GM12864 (cell line): ENCODE results near the gene HYAL2.

ENCODE experiments used
- DNase-seq: peaks from one replicate; pipeline ENCODE4 v3.0.0-alpha.2; 2011; ENCODE audit warnings: low read depth
- H3K4me3 ChIP-seq: 2 replicates; pipeline ENCODE4 v1.5.1; 2011; ENCODE audit warnings: mild to moderate bottlenecking, low read depth, low read length, control low read depth
- TF ChIP-seq, protein P1 (sequence below): IDR thresholded peaks from 2 replicates; pipeline ENCODE4 v1.5.1; 2011; ENCODE audit warnings: low read depth, mild to moderate bottlenecking, moderate library complexity, low read length, control low read depth, inconsistent platforms; ENCODE audit errors: missing control alignments

The HYAL2 gene

DNA sequence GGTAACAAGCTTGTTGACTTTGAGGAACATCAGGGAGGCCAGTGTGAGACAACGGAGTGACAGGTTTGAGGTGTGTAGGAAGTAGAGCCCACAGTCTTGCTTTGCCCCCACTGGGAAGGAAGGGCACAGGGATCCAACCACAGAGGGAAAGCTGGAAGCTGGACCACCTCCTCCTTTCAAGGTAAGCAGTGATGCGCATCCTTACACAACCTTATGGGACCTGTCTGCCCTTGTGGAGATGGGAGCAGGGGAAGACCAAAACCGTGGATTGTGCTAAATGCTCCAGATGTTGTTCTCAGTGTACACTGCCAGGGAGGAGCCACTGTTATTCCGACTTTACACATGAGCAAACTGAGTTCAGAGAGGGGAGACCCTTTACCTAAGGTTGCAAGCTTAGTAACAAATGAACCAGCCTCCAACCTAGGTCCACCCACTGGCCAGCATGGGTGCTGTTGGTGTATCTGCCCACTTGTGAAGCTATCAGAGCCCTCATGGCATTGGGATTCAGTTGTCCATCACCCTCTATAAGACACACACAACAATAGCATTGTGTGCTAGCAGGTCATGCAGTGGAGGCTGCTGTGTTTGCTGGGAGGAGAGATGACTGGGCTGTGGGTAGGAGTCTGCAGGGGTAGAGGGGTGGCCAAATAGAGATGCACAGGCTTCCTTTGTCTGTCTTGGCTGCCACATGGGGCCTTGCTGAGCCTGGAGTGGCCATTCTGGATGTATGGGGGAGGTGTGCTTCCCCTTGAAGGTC is 44.2 kb downstream of the HYAL2 start:
- DNase-seq = no peak
- TF ChIP-seq, protein P1, sequence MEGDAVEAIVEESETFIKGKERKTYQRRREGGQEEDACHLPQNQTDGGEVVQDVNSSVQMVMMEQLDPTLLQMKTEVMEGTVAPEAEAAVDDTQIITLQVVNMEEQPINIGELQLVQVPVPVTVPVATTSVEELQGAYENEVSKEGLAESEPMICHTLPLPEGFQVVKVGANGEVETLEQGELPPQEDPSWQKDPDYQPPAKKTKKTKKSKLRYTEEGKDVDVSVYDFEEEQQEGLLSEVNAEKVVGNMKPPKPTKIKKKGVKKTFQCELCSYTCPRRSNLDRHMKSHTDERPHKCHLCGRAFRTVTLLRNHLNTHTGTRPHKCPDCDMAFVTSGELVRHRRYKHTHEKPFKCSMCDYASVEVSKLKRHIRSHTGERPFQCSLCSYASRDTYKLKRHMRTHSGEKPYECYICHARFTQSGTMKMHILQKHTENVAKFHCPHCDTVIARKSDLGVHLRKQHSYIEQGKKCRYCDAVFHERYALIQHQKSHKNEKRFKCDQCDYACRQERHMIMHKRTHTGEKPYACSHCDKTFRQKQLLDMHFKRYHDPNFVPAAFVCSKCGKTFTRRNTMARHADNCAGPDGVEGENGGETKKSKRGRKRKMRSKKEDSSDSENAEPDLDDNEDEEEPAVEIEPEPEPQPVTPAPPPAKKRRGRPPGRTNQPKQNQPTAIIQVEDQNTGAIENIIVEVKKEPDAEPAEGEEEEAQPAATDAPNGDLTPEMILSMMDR = no peak
- no peak overlapping the region for H3K4me3 ChIP-seq

- H3K4me3 ChIP-seq = no peak overlapping the region
- TF ChIP-seq, protein P1 = no peak
- DNase-seq = no peak
These were observed 45.8 kb downstream of the HYAL2 start for GRCh38 chr3:50276762-50277101.

DNA sequence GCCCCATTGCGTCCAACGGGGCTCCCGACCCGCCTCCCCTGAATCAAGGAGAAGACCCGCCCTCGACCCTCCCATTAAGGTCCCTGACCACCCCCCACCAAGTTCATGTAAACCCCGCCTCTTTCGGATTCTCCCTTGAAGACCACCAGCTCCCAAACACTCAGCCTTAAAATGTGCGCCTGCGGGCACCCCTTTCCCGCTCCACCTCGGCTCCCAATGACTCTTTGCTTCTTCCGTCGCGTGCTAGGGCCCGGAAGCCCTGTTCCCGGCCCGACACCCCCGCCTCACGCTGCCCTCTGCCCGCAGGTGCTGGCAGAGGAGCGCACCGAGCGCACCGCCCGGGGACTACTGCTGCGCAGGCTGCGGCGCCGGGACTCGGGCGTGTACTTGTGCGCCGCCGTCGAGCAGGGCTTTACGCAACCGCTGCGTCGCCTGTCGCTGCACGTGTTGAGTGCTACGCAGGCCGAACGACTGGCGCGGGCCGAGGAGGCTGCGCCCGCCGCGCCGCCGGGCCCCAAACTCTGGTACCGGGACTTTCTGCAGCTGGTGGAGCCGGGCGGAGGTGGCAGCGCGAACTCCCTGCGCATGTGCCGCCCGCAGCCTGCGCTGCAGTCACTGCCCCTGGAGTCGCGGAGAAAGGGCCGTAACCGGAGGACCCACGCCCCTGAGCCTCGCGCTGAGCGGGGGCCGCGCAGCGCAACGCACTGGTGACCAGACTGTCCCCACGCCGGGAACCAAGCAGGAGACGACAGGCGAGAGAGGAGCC is 46.4 kb downstream of the HYAL2 start:
- DNase-seq = no peak

DNA sequence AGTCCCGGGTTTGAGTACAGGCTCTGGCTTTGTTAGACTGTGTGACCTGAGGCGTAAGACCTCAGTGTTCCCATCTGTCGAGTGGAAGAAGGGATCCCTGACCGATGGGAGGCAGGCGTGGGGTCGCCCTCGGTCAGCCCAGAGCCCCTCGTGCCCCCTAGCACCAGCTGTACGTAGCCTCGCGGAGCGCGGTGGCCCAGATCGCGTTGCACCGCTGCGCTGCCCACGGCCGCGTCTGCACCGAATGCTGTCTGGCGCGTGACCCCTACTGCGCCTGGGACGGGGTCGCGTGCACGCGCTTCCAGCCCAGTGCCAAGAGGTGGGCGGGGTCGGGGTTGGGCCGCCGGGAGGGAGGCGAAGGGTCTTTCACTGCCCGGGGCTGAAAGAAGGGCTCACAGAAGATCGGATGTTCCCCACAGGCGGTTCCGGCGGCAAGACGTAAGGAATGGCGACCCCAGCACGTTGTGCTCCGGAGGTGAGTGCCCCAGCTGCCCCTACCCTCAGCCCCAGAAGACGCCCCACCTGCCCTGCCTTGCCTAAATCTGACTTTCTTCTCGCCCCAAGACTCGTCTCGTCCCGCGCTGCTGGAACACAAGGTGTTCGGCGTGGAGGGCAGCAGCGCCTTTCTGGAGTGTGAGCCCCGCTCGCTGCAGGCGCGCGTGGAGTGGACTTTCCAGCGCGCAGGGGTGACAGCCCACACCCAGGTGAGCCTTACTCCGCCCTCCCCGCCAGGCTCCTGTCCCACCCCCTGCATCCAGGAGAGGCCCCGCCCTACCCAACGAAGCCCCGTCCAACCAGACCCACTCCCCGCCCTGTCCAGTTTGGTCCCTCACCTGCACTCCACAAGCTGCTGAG is 47.2 kb downstream of the HYAL2 start:
- TF ChIP-seq, protein P1 = no peak

More for the DNA sequence above, 46.4 kb downstream of the HYAL2 start:
- no peak overlapping the region for H3K4me3 ChIP-seq
- TF ChIP-seq, protein P1 = no peak

DNA sequence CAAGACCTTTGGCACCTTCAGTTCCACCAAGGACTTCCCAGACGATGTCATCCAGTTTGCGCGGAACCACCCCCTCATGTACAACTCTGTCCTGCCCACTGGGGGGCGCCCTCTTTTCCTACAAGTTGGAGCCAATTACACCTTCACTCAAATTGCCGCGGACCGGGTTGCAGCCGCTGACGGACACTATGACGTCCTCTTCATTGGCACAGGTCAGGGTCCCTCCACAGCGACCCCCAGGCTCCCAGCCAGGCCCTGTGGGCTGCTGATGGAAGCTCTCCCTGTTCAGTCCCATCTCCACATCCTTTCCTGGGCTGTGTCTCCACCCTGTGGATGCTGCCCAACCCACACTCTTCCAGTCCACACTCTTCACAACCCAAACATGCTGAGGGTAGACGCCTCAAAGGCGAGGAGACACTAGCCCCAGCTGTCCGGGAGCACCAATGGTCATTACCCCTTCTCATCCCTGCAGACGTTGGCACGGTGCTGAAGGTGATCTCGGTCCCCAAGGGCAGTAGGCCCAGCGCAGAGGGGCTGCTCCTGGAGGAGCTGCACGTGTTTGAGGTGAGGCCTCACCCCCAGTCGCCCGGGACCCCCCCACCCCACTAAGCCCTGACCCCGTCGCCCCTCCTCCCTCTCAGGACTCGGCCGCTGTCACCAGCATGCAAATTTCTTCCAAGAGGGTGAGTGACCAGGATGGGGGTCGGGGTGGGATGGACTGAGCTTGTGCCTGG is 48.0 kb downstream of the HYAL2 start:
- TF ChIP-seq, protein P1 = peak; percentile 80
- peak; percentile 34 for DNase-seq
- H3K4me3 ChIP-seq = no peak overlapping the region

More for the DNA sequence above, 47.2 kb downstream of the HYAL2 start:
- no peak for DNase-seq
- H3K4me3 ChIP-seq = no peak overlapping the region

DNA sequence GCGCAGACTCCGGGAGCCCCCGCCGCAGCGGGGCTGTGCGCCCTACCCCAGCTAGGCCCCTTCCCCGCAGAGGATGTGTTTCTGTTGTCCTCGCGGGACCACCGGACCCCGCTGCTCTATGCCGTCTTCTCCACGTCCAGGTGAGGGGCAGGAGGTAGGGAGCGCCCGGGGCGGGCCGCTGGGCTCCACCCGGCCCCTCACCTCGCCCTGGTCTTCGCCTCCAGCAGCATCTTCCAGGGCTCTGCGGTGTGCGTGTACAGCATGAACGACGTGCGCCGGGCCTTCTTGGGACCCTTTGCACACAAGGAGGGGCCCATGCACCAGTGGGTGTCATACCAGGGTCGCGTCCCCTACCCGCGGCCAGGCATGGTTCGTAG is 48.9 kb downstream of the HYAL2 start:
- TF ChIP-seq, protein P1 = no peak

More for the DNA sequence above, 48.9 kb downstream of the HYAL2 start:
- no peak overlapping the region for H3K4me3 ChIP-seq
- DNase-seq = no peak
